Fibroblast of lung (primary cell): ENCODE measurements around the gene PATJ.

Experiments used
- EZH2 ChIP-seq: IDR thresholded peaks from 2 replicates; pipeline ENCODE4 v1.5.1; 2012; ENCODE audit warnings: low read length, control low read depth, mild to moderate bottlenecking; ENCODE audit errors: missing control alignments
- TF ChIP-seq, protein P1 (sequence below), 2 donors: IDR thresholded peaks in 1 of 2; conservative IDR thresholded peaks in 1 of 2; 1 replicate in 1 of 2; 2 replicates in 1 of 2; pipeline ENCODE4 v1.5.1; 2011 to 2012; ENCODE audit warnings: low read length in 2 of 2, control low read depth in 1 of 2, inconsistent platforms in 1 of 2, low read depth in 1 of 2, mild to moderate bottlenecking in 1 of 2

- no peak for TF ChIP-seq EZH2
- TF ChIP-seq, protein P1, sequence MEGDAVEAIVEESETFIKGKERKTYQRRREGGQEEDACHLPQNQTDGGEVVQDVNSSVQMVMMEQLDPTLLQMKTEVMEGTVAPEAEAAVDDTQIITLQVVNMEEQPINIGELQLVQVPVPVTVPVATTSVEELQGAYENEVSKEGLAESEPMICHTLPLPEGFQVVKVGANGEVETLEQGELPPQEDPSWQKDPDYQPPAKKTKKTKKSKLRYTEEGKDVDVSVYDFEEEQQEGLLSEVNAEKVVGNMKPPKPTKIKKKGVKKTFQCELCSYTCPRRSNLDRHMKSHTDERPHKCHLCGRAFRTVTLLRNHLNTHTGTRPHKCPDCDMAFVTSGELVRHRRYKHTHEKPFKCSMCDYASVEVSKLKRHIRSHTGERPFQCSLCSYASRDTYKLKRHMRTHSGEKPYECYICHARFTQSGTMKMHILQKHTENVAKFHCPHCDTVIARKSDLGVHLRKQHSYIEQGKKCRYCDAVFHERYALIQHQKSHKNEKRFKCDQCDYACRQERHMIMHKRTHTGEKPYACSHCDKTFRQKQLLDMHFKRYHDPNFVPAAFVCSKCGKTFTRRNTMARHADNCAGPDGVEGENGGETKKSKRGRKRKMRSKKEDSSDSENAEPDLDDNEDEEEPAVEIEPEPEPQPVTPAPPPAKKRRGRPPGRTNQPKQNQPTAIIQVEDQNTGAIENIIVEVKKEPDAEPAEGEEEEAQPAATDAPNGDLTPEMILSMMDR (conservative IDR thresholded peaks at IDR 0.05 in 1 of 2, IDR thresholded peaks at IDR 0.05 in 1 of 2; ENCODE audit: low read depth in 1 of 2, low read length in 2 of 2): no peak
These were observed 342.1 kb downstream of the PATJ start for GRCh38 chr1:62084310-62084890.
